ENCODE results near the gene DDC.

GRCh38 chr7:50470250-50471163 is 94.7 kb downstream of the DDC start:
- TF ChIP-seq, protein P1, sequence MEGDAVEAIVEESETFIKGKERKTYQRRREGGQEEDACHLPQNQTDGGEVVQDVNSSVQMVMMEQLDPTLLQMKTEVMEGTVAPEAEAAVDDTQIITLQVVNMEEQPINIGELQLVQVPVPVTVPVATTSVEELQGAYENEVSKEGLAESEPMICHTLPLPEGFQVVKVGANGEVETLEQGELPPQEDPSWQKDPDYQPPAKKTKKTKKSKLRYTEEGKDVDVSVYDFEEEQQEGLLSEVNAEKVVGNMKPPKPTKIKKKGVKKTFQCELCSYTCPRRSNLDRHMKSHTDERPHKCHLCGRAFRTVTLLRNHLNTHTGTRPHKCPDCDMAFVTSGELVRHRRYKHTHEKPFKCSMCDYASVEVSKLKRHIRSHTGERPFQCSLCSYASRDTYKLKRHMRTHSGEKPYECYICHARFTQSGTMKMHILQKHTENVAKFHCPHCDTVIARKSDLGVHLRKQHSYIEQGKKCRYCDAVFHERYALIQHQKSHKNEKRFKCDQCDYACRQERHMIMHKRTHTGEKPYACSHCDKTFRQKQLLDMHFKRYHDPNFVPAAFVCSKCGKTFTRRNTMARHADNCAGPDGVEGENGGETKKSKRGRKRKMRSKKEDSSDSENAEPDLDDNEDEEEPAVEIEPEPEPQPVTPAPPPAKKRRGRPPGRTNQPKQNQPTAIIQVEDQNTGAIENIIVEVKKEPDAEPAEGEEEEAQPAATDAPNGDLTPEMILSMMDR (IDR thresholded peaks at IDR 0.05 in 8 of 11, conservative IDR thresholded peaks at IDR 0.05 in 3 of 11), result no peak
- TF ChIP-seq POLR2AphosphoS5 (IDR thresholded peaks at IDR 0.05), result no peak
- TF ChIP-seq POLR2A (IDR thresholded peaks at IDR 0.05), result no peak
